Sciatic nerve (tissue), 2 donors: Measurements from ENCODE around the gene FAM156B. TPM values are rescaled to one million over a fixed set of nuclear protein-coding genes. Genes with fewer than 3 reads are reported as not detected.
"Not testable (repeated sequence)": the region's sequence is repeated elsewhere in the genome, so short reads cannot be mapped to it uniquely, and the experiment has no call there.

Experiments
- ATAC-seq: fragments of 200-7000 bp; cut with Tn5 transposase; one replicate; pipeline ENCODE4 v1.9.1; 2020; ENCODE audit warnings: mild to moderate bottlenecking, moderate library complexity
- DNase-seq: peaks from one replicate; pipeline ENCODE4 v3.0.0-alpha.2; 2020; ENCODE audit warnings: low spot score
- intact Hi-C: fragments of 100-400 bp; cut with DNase I; formaldehyde crosslinking; loops from one replicate; pipeline ENCODE4 v1.14.2; 2022
- total RNA-seq: library from RNA; stranded (reverse); fragmentation: NEBNext Ultra II Directional; extraction: Animal tissue kit (Norgen Biotek cat#: 25700); gene quantifications from one replicate; pipeline ENCODE4 v1.2.1, GENCODE V29; 2021
- donor health status: DM: no; HTN: no; CAD: no.
- donor health status: DM: no; HTN: no; CAD: no.

FAM156B gene, protein sequence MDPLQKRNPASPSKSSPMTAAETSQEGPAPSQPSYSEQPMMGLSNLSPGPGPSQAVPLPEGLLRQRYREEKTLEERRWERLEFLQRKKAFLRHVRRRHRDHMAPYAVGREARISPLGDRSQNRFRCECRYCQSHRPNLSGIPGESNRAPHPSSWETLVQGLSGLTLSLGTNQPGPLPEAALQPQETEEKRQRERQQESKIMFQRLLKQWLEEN
- total RNA-seq: 21.3 TPM

DNA sequence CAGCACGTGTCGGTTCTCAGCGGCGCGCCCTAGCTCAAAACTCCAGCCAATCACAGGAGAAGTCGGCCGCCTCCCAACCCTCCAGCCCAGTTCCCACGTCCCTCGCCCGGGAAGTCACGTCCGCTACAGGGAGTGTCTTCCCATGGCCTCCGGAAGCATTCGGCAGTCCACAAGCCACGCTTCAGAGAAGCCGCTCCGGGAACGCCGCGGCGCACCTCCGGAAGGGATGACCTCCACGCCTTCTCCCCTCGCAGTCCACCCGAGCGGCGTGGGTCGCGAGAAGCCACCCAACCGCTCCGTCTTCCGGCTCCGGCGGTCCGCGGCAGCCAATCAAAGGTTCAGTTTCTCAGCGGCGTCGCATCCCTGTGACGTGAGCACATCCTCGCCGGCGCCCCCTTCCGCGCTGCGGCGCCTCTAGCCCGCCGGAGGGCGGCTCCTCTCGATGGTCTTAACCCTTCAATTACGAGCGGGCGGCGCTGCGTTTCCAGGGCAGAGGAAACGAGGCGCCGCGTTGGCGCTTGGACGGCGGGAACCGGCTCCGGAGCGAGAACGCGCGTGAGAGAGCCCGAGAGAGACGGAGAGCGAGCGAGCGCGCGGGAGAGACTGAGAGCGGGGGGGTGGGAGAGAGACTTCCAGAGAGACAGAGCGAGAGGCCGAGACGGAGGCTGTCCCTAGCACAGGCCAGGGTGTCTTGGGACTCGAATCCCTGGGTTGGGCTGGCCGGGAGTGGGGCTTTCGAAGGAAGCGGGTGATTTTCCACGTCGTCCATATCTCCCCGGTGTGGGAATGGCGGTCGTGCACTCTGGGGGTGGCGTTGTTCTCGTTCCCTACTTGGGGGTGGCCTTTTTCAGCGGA, at the start of gene FAM156B:
TSS of gene FAM156B (plus strand) at position 476 of the 855 bp plus-strand sequence. CDS start 9,896 bp downstream, outside the sequence.
- peak; percentile 95 for ATAC-seq
- DNase-seq, intact Hi-C loops: not testable (repeated sequence)

DNA sequence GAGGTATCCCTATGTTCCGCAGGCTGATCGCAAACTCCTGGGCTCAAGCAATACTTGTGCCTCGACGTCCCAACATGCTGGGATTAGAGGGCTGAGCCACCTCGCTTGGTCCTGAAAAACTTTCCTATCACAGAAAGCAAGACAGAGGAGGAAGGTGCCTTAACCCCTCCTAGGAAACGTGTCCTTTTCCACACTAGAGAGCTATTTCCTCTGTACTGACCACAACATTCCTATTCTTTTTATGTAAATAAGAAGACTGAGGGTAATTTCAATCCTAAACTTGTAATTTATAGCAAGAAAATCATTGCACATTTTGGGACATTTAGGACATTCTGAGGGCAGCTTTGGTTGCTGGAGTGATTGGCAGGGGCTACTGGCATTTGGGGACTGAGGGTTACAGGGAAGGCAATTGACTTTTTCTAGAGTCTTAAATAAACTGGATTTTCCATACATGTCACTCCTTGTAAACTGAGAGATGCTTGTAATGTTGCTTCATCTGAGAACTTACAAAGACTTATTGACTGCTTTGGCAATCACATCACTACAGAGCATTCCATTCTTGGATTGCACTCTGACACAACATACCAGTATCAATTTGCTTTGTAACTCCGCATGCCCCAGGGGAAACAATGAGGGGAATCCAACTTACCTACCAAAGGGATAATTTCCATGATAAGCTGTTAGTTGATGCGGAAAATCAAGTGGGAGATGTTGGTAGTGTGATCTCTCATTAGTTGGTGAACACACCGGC, 44.8 kb upstream of the FAM156B start:
- ATAC-seq (no peak), DNase-seq (no peak)
- intact Hi-C loops: no loop called here

DNA sequence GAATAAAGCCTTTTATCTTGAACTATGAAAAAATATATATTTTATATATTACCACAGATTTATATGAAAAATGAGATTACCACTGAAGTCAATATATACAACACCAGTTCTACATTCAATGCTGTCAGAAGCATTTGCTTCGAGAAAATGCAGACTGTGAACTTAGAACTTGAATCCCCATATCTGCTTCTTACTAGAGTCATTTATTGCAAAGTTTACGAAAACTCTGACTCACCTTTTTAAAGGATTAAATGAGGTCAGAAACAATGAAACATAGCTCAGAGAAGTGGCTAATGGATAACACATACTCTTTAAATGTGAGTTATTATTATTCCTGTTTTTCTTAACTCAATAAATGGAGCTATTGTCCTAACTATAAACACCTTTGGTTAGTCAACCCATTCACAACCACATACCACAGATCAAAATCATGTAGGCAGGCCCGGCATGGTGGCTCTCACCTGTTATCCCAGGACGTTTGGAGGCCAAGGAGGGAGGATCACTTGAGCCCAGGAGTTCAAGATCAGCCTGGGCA, 40.1 kb upstream of the FAM156B start:
- DNase-seq, ATAC-seq, intact Hi-C loops: not testable (repeated sequence)

DNA sequence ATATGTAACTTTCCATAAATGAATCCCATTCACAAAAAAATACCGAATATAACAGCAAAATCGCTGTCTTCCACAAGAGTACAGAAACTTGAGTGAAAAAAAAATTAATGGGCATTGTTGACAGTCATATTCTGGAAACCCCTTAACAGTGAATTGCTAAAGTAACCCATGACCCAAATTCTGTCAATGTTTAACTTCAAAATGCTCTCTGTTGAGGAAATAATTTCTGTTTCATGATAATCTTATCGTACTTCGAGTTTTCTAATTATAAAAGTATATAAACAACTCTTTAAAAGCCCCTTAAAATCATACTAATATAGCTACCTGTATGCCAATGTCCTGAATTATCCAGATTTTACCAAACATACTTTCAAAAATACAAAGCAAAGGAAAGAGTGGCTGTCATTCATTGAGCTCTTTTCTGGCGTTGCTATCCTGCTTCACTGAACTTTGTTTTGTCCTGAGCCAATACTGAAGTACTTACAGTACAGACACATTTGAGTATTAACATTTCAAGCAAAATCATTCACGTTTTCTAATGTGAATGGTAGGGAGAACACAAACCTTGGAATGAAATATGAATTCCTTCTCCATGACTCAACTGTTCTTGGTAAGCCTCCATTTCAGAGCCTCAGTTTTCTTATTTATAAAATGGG, 31.7 kb upstream of the FAM156B start:
- no peak for ATAC-seq

DNA sequence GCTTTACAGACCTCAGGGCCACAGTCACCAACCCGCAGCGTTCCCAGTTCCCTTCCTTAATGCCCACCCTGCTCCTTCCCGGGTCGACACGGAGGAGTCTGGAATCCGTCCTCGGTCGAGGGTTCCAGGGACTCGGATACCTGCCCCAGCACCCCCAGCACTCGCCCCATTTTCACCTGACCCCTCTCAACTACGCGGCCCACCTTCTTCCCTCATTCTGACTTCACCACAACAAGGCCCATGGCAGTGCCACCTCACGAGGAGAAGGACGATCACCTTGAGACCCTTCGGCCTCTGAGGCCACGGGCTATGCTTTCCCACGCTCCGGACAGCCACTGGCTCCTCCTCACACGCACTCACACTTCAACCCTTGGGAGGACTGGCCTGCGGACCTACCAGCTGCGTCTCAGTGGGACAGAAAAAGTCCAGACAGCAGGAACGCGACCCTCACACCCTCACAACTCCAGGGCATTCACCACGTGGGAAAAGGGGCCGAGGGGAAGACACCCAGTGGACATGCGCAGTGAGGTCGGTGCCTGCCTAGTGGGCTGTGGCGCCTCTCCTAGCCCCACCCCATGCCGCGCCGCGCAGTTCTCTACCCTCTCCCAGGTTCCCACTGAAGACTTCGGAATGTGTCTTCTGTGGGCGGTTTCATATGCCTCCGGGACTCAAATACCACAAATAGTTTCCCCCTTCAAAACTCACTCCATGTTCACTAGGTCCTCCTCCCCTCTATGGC, 29.4 kb upstream of the FAM156B start, which contains the start of gene XAGE3:
TSS of gene XAGE3 (minus strand) at position 474 of the 739 bp plus-strand sequence. CDS start 950 bp downstream, outside the sequence.
- ATAC-seq: no peak
- no peak for DNase-seq
- intact Hi-C loops: no loop called here

More for the DNA sequence above, 31.7 kb upstream of the FAM156B start:
- intact Hi-C loops: no loop called here
- no peak for DNase-seq

DNA sequence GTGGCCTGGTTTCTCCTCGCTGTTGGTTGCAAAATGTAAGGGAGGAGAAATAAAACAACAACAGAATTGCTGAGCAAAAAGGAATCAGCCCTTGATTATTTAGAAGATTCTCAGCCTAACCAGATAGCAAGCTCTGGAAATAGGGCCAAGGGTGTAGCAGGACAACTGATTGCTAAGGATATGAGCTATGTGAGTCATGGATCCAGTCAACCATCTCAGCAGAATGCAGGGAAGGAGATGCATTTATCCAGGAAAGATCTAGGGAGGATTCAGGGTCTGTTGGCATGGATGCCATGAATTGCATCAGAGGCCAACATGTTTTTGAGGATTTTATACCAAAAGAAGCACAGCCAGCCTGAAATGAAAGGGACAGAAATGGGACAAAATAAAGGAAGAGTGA, 27.1 kb upstream of the FAM156B start:
- intact Hi-C loops: no loop called here
- no peak for ATAC-seq
- DNase-seq: no peak

DNA sequence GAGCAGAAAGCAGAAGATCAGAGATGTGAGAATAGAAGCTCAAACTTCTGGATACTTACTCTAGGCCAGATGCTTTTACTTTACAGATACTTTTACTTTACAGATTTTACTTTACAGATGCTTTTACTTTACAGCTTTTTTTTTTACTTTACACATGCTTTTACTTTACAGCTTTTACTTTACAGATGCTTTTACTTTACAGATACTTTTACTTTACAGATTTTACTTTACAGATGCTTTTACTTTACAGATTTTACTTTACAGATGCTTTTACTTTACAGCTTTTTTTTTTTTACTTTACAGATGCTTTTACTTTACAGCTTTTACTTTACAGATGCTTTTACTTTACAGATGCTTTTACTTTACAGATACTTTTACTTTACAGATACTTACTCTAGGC, 23.3 kb upstream of the FAM156B start:
- DNase-seq, intact Hi-C loops, ATAC-seq: not testable (repeated sequence)

DNA sequence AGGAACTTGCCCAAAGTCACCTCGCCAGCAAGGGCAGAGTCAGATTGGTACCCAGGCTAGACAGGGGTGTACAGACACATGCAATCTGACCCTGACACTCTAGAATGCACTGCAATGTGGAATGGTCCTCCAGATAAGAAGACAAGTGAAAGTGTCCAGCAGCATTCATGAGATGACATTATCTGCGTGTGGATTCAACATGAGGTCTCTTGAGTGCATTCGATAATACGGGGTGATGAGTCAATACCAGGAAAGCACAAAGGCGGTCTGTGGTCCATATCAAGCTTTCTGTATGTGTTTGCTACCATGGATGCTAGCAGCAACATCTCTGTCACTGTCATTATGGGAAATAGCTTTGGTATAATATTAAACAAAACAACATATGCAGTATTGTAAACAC, 22.5 kb upstream of the FAM156B start:
- intact Hi-C loops: no loop called here
- DNase-seq: no peak
- no peak for ATAC-seq

DNA sequence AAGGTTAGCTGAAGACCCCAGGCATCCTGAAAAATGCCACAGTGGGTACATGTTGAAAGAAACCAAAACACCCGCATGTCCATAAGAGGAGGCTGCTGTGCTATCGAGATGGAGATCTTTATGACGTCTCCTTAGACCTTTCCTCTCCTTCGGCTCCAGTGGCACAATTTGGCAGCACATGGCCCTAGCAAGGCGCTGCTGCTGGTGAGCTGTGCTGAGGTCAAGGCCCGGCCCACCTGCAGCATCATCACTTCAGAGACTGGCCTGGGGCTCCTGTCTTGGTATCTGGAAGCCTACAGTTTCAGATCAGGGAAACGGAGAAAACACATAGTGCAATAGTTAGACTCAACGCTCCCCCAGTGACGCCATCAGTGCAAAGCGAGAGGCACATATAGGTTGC, 21.7 kb upstream of the FAM156B start:
- ATAC-seq, intact Hi-C loops, DNase-seq: not testable (repeated sequence)

DNA sequence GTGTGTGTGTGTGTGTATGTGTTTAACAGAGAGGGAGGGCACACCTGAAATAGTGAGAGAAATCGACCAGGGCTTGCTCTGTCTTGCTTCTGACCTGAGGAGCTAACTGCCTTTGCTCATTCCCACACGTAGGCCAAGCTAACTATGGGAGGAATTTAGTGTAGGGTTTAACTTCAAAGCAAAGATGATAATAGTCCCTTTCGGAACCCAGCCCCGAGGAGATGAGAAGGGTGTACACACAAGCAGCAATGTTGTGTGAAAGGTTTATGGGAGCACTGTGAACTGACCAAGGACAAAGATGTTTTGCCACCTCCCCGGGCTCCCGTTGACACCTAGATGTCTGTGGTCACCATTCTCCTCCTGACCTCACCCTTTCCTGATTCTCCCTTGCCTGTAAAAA, 20.7 kb upstream of the FAM156B start:
- DNase-seq, ATAC-seq, intact Hi-C loops: not testable (repeated sequence)

DNA sequence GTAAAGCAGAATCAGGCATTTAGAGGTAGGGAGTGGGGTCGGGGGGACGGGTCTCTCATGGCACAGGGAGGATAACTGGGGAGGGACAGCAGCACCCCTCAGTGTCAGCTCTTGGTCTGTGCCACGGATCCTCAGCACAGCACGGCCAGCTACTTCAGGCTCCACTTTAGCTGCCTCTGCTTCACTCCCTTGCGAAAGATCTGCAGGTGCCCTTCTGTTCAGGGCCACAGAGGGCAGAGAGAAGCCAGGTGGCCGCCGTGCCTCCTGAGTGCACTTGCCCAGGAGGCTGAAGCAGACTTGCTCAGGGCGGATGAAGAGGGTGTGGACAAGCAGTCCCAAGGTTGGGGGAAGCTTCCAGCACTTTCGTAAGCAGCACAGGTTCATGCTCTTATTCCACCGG, 9.7 kb upstream of the FAM156B start:
- DNase-seq, intact Hi-C loops, ATAC-seq: not testable (repeated sequence)

DNA sequence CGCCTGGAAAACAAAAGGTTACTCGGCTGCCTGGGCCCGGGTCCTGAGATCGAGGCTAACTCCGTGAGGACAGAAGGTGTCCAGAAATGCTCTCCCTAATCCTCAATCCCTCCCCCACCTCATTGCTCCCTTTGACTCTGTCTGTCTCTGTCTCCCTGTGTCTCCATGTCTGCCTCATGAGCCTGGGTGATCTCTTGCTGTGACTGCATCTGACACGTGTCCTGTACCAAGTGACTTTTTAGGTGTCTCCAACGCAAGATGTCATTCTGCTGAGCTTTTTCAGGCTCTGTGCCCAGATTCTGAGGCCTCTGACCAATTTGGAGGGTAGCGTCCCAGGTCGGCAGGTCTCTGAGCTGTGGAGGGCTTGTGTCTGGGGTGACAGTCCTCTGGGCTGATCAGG, 9.0 kb upstream of the FAM156B start:
- intact Hi-C loops, DNase-seq, ATAC-seq: not testable (repeated sequence)

DNA sequence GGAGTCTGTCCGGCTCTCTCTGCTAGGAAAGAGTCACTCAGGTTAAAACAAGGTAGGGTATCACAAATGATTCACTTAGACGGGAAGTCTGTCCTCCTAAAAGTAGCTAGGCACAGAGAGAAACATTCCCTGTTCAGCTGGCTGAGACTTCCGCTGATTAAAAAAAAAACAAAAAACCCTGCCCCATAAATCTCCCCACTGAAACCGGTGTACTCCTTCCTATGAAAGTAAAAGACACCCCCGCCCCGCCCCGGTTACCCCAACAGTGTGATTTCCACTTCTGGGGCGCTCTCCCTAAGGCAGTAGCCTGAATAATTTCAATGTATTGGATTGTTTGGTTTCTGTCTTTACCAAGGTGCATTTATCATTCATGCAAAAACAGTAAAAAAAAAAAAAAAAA, 692 bp upstream of the FAM156B start:
- intact Hi-C loops, DNase-seq, ATAC-seq: not testable (repeated sequence)

DNA sequence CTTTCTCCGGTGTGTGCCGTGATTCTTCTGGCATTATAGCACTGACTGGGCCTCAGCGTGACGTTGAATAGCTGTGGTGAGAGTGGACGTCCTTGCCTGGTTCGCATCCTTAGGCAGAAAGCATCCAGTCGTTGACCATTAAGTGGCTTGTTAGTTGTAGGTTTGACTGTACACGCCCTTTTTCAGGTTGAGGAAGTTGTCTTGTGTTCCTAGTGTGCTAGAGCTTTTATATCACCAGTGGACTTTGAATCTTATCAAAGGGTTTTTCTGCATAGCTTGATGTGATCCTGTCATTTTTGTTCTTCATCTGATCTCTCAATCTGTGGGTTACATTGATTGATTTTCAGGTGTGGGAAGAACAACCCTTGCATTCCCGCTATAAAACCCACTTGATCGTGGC, 8.4 kb downstream of the FAM156B start:
- ATAC-seq, intact Hi-C loops, DNase-seq: not testable (repeated sequence)

DNA sequence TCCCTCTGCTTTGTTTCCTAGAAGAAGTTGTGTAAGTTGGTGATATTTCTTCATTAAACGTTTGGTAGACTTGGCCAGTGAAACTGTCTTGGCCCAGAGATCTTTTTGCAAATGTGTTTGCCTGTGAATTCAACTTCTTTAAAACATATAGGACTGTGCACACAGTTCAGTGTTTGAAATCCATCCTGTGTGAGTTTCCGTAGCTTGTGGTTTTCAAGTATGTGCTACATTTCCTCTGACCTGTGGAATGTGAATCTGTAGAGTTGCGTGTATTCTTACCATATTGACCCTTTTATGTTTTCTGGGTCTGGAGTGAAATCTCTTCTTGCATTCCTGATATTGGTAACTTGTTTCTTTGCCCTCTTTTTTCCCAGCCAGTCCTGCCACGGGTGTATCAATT, 8.9 kb downstream of the FAM156B start:
- DNase-seq, intact Hi-C loops, ATAC-seq: not testable (repeated sequence)

DNA sequence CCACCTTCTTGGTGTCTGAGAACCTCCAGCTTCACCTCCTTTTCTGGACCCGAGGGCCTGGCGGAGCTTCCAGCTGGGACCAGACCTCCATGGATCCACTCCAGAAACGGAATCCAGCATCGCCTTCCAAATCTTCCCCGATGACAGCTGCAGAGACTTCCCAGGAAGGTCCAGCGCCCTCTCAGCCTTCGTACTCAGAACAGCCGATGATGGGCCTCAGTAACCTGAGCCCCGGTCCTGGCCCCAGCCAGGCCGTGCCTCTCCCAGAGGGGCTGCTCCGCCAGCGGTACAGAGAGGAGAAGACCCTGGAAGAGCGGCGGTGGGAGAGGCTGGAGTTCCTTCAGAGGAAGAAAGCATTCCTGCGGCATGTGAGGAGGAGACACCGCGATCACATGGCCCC, 10.0 kb downstream of the FAM156B start:
- intact Hi-C loops, ATAC-seq, DNase-seq: not testable (repeated sequence)

DNA sequence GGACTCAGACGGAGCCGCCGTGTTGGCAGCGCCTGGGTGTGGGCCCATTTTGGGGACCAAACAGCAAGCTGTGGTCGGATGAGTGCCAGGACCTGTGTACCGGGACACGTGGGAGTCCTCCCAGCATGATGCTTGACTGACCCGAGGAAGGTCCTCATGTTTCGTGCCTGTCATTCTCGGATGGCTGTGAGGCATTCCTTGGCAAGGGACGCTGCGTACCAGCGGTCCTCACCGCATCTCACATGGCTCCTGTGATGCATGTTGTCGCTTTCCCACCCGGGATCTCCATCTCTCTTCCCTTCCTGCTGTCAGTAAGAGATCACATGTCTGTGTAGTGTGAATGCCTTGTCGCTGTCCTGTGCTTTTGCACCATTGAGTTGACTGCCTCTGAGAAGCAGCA, 10.8 kb downstream of the FAM156B start:
- intact Hi-C loops, DNase-seq, ATAC-seq: not testable (repeated sequence)
